ENCODE results near the gene NUBP1.

DNA sequence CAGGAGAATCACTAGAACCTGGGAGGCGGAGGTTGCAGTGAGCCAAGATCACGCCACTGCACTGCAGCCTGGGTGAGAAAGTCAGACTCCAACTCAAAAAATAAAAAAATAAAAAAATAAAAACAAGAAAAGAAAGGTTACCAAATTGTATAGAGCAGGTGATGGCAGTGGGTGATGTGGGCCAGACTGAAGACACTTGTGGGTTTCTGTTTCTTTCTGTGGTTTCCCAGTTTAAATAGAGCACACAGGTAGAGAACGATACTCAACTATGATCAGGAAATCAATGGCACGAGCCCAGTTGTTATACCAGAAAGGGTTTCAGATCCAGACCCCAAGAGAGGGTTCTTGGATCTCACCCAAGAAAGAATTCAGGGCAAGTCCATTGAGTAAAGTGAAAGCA is 32.6 kb downstream of the NUBP1 start:
- TF ChIP-seq GATA2 (IDR thresholded peaks at IDR 0.05; ENCODE audit: low read depth, low read length) (no peak), GATA3 (IDR thresholded peaks at IDR 0.05; ENCODE audit: low read depth, low read length) (no peak)
